ENCODE measurements around the gene FAF1.

FAF1 gene

GRCh38 chr1:50996083-50996482, 36.0 kb upstream of the FAF1 start:
- H3K4me3 ChIP-seq (ENCODE audit: control insufficient read depth, low read depth, low read length): no peak overlapping the region
- DNase-seq (ENCODE audit: low read depth): no peak
- TF ChIP-seq CTCF (IDR thresholded peaks at IDR 0.05; ENCODE audit: control insufficient read depth, insufficient read depth, low read depth, low read length, missing control alignments): no peak

- TF ChIP-seq CTCF (IDR thresholded peaks at IDR 0.05; ENCODE audit: control insufficient read depth, insufficient read depth, low read depth, low read length, missing control alignments): no peak
- no peak overlapping the region for H3K4me3 ChIP-seq (ENCODE audit: control insufficient read depth, low read depth, low read length)
- DNase-seq (ENCODE audit: low read depth): no peak
Observed at GRCh38 chr1:50995651-50996050, 35.6 kb upstream of the FAF1 start.

- no peak for TF ChIP-seq CTCF (IDR thresholded peaks at IDR 0.05; ENCODE audit: control insufficient read depth, insufficient read depth, low read depth, low read length, missing control alignments)
- H3K4me3 ChIP-seq (ENCODE audit: control insufficient read depth, low read depth, low read length): no peak overlapping the region
- DNase-seq (ENCODE audit: low read depth): no peak
Observed at GRCh38 chr1:50994997-50995396, 34.9 kb upstream of the FAF1 start.

GRCh38 chr1:50993645-50994044, 33.6 kb upstream of the FAF1 start:
- H3K4me3 ChIP-seq (ENCODE audit: control insufficient read depth, low read depth, low read length): no peak overlapping the region
- no peak for TF ChIP-seq CTCF (IDR thresholded peaks at IDR 0.05; ENCODE audit: control insufficient read depth, insufficient read depth, low read depth, low read length, missing control alignments)
- DNase-seq (ENCODE audit: low read depth): no peak

- no peak for TF ChIP-seq CTCF (IDR thresholded peaks at IDR 0.05; ENCODE audit: control insufficient read depth, insufficient read depth, low read depth, low read length, missing control alignments)
- no peak for DNase-seq (ENCODE audit: low read depth)
Observed at GRCh38 chr1:50992532-50993318, 32.7 kb upstream of the FAF1 start.

GRCh38 chr1:50989694-50990093, 29.6 kb upstream of the FAF1 start:
- no peak overlapping the region for H3K4me3 ChIP-seq (ENCODE audit: control insufficient read depth, low read depth, low read length)
- no peak for TF ChIP-seq CTCF (IDR thresholded peaks at IDR 0.05; ENCODE audit: control insufficient read depth, insufficient read depth, low read depth, low read length, missing control alignments)
- DNase-seq (ENCODE audit: low read depth): no peak

More at GRCh38 chr1:50992532-50993318, 32.7 kb upstream of the FAF1 start:
- H3K4me3 ChIP-seq (ENCODE audit: control insufficient read depth, low read depth, low read length): no peak overlapping the region

Measured in AG09309 (cell line).